Smooth muscle cell (in vitro differentiated cells): Measurements from ENCODE around the gene TRIM8. TPM values are rescaled to one million over a fixed set of nuclear protein-coding genes. Genes with fewer than 3 reads are reported as not detected.

Experiments
- DNase-seq: peaks from one replicate; lab custom pipeline; 2025; ENCODE audit not compliant: unreplicated experiment; lab: John Stamatoyannopoulos, UW
- H2AFZ ChIP-seq: fragments of 200-600 bp; sonication (generic); 2 replicates; pipeline ENCODE4 v1.6.0; 2016; ENCODE audit warnings: antibody characterized with exemption, low read depth, mild to moderate bottlenecking
- H3F3A ChIP-seq: fragments of 200-600 bp; sonication (generic); 2 replicates; pipeline ENCODE4 v1.6.0; 2017; ENCODE audit warnings: antibody characterized with exemption, low read depth
- H3K27ac ChIP-seq: fragments of 200-600 bp; sonication (generic); 2 replicates; pipeline ENCODE4 v1.5.1; 2016; ENCODE audit warnings: low read depth, mild to moderate bottlenecking
- H3K27me3 ChIP-seq: fragments of 200-600 bp; sonication (generic); 2 replicates; pipeline ENCODE4 v1.6.1; 2016; ENCODE audit warnings: low read depth, mild to moderate bottlenecking
- H3K36me3 ChIP-seq: fragments of 200-600 bp; sonication (generic); 2 replicates; pipeline ENCODE4 v1.5.1; 2016; ENCODE audit warnings: low read depth
- H3K4me1 ChIP-seq: fragments of 200-600 bp; sonication (generic); 2 replicates; pipeline ENCODE4 v1.5.1; 2016; ENCODE audit warnings: low read depth
- H3K4me2 ChIP-seq: fragments of 200-600 bp; sonication (generic); 2 replicates; pipeline ENCODE4 v1.6.0; 2016; ENCODE audit warnings: mild to moderate bottlenecking
- H3K4me3 ChIP-seq: fragments of 200-600 bp; sonication (generic); 2 replicates; pipeline ENCODE4 v1.5.1; 2016; ENCODE audit warnings: mild to moderate bottlenecking
- H3K79me2 ChIP-seq: fragments of 200-600 bp; sonication (generic); 2 replicates; pipeline ENCODE4 v1.6.0; 2016; ENCODE audit warnings: low read depth, mild to moderate bottlenecking
- H3K9ac ChIP-seq: fragments of 200-600 bp; sonication (generic); 2 replicates; pipeline ENCODE4 v1.6.0; 2016; ENCODE audit warnings: low read depth
- H3K9me3 ChIP-seq: fragments of 200-600 bp; sonication (generic); replicated peaks from 2 replicates; pipeline ENCODE4 v1.5.1; 2016; ENCODE audit warnings: low read depth
- H4K20me1 ChIP-seq: fragments of 200-600 bp; sonication (generic); 2 replicates; pipeline ENCODE4 v1.6.0; 2016; ENCODE audit warnings: low read depth
- CTCF ChIP-seq: fragments of 200-600 bp; sonication (generic); IDR thresholded peaks from 2 replicates; pipeline ENCODE4 v1.5.1; 2017; ENCODE audit warnings: borderline replicate concordance, mild to moderate bottlenecking, antibody characterized with exemption; ENCODE audit not compliant: insufficient read depth, poor library complexity, severe bottlenecking
- WGBS: methylation state at CpG from one replicate; pipeline ENCODE4 v1.1.7; 2016; ENCODE audit warnings: low lambda C conversion rate; 5-methylcytosine and 5-hydroxymethylcytosine counted together
- polyA plus RNA-seq: library from polyadenylated mRNA; unstranded; fragments of >200 nt; fragmentation: Nextera tagmentation; extraction: Ambion mirVana; gene quantifications from 2 replicates; pipeline ENCODE4 v1.2.1, GENCODE V29; 2016
- total RNA-seq: library from RNA; depleted of rRNA; stranded (reverse); fragments of >200 nt; gene quantifications from 2 replicates; pipeline ENCODE4 v1.2.3, GENCODE V29; 2014

The TRIM8 gene, protein sequence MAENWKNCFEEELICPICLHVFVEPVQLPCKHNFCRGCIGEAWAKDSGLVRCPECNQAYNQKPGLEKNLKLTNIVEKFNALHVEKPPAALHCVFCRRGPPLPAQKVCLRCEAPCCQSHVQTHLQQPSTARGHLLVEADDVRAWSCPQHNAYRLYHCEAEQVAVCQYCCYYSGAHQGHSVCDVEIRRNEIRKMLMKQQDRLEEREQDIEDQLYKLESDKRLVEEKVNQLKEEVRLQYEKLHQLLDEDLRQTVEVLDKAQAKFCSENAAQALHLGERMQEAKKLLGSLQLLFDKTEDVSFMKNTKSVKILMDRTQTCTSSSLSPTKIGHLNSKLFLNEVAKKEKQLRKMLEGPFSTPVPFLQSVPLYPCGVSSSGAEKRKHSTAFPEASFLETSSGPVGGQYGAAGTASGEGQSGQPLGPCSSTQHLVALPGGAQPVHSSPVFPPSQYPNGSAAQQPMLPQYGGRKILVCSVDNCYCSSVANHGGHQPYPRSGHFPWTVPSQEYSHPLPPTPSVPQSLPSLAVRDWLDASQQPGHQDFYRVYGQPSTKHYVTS
- total RNA-seq: 64.1 and 78.8 TPM in 2 replicates
- 77.8 and 78.0 TPM in 2 replicates for polyA plus RNA-seq

DNA sequence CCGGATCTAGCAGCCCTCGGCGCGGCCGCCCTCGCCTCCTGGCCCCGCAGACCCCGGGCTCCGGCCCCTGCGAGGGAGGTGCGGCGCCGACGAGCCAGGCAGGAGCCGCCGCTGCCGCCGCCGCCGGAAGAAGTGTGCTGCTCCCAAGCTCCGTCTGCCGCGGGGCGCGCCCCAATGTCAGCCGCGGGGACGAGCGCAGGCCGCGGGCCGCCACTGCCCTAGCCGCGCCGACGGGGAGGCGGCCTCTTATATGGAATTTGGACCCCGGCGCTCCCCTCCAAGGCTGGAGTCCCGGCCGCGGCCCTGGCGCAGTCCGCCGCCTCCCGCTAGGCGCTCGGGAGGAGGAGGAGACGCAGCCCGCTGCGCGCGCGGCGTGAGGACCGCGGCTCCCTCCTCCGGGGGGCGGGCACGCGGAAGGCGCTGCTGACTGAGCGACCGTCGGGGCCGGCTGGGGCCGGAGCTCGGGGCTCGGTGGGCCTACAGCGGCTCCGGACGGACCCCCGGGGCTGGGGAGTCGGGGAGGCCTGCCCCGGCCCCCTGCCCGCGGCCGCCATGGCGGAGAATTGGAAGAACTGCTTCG is at the start of gene TRIM8:
Gene TRIM8 (plus strand): TSS at position 414 of the 580 bp plus-strand sequence. CDS start 139 bp downstream, at position 553.
- no peaks in the 10 kb centered on the region for H3K36me3 ChIP-seq
- H4K20me1 ChIP-seq: peaks cover 44% of the 10 kb centered on the region
- H3K4me2 ChIP-seq: peak within 1 kb of the TSS; percentile 100
- H2AFZ ChIP-seq: no peak within 1 kb of the TSS
- H3F3A ChIP-seq: peaks cover 32% of the 10 kb centered on the region
- no peaks in the 10 kb centered on the region for H3K9me3 ChIP-seq
- no peaks in the 10 kb centered on the region for H3K27me3 ChIP-seq
- DNase-seq: no peak
- under 1% methylated on average over 48 of the region's 80 CpGs for WGBS
- peak within 1 kb of the TSS; percentile 90 for H3K9ac ChIP-seq
- H3K4me3 ChIP-seq: peak within 1 kb of the TSS; percentile 96
- H3K4me1 ChIP-seq: peaks cover 34% of the 10 kb centered on the region
- H3K27ac ChIP-seq: peak within 1 kb of the TSS; percentile 95
- peak; percentile 7 for TF ChIP-seq CTCF
- peaks cover 43% of the 10 kb centered on the region for H3K79me2 ChIP-seq

- Histone ChIP-seq H3K9ac (no peak overlapping the region), H3K4me1 (peaks cover 7% of the 10 kb centered on the region), H3K4me3 (no peak overlapping the region), H3K36me3 (no peaks in the 10 kb centered on the region), H3K79me2 (peaks cover 29% of the 10 kb centered on the region), H3K27ac (no peak overlapping the region), H2AFZ (no peak overlapping the region), H3F3A (peaks cover 26% of the 10 kb centered on the region), H3K4me2 (no peak overlapping the region), H3K9me3 (no peaks in the 10 kb centered on the region), H4K20me1 (no peaks in the 10 kb centered on the region), H3K27me3 (no peaks in the 10 kb centered on the region)
- DNase-seq: no peak
- 97% methylated on average over 2 of the region's 2 CpGs for WGBS
- no peak for TF ChIP-seq CTCF
Observed at GRCh38 chr10:102595293-102595692, 49.0 kb upstream of the TRIM8 start.

- H4K20me1 ChIP-seq: no peaks in the 10 kb centered on the region
- H3K27me3 ChIP-seq: no peaks in the 10 kb centered on the region
- no peaks in the 10 kb centered on the region for H3K9me3 ChIP-seq
- no peak for TF ChIP-seq CTCF
- H3K4me2 ChIP-seq: no peak overlapping the region
- H3K4me1 ChIP-seq: peaks cover 7% of the 10 kb centered on the region
- no peak overlapping the region for H2AFZ ChIP-seq
- WGBS: 88% methylated on average over 4 of the region's 4 CpGs
- H3K27ac ChIP-seq: no peak overlapping the region
- peaks cover 27% of the 10 kb centered on the region for H3F3A ChIP-seq
- H3K9ac ChIP-seq: no peak overlapping the region
- no peak overlapping the region for H3K4me3 ChIP-seq
- H3K79me2 ChIP-seq: peaks cover 23% of the 10 kb centered on the region
- no peaks in the 10 kb centered on the region for H3K36me3 ChIP-seq
- DNase-seq: no peak
Observed at GRCh38 chr10:102595897-102596296, 48.4 kb upstream of the TRIM8 start.
